Esophagus mucosa (tissue), 1 donor: ENCODE measurements around the gene CCDC116. TPM values are rescaled to one million over a fixed set of nuclear protein-coding genes. Genes with fewer than 3 reads are reported as not detected.
"Not testable (repeated sequence)": the region's sequence is repeated elsewhere in the genome, so short reads cannot be mapped to it uniquely, and the experiment has no call there.

Source experiments
- ATAC-seq: fragments of 200-7000 bp; cut with Tn5 transposase; one replicate; pipeline ENCODE4 v1.9.1; 2020
- total RNA-seq: library from RNA; stranded (reverse); gene quantifications from one replicate; pipeline ENCODE4 v1.2.4, GENCODE V29; 2023
- donor health status: DM: yes; HTN: yes; CAD: no.

CCDC116 gene
- total RNA-seq, 1 donor from 2014 or later: not detected

- no peak for ATAC-seq
These were observed 921 bp downstream of the CCDC116 start for GRCh38 chr22:21633481-21633880.

- ATAC-seq: no peak
These were observed 1.5 kb downstream of the CCDC116 start for GRCh38 chr22:21634081-21634480.

- no peak for ATAC-seq
These were observed 2.3 kb downstream of the CCDC116 start for GRCh38 chr22:21634844-21635243.

GRCh38 chr22:21635771-21636510 is 3.4 kb downstream of the CCDC116 start:
- no peak for ATAC-seq

GRCh38 chr22:21636629-21637218 is 4.2 kb downstream of the CCDC116 start:
- ATAC-seq: no peak

GRCh38 chr22:21637450-21637849 is 4.9 kb downstream of the CCDC116 start:
- not testable (repeated sequence) for ATAC-seq

- ATAC-seq: no peak
These were observed 6.8 kb downstream of the CCDC116 start for GRCh38 chr22:21639359-21639758.

- ATAC-seq: no peak
These were observed 8.2 kb downstream of the CCDC116 start for GRCh38 chr22:21640810-21641209.

- no peak for ATAC-seq
These were observed 8.8 kb downstream of the CCDC116 start for GRCh38 chr22:21641417-21641788.

GRCh38 chr22:21641789-21642583 is 9.4 kb downstream of the CCDC116 start, which contains the start of gene SDF2L1:
Gene SDF2L1 (plus strand): TSS chr22:21642302. CDS start chr22:21642337, 35 bp downstream.
- peak; percentile 98 for ATAC-seq

GRCh38 chr22:21642584-21643448 is 10.3 kb downstream of the CCDC116 start:
- peak; percentile 5 for ATAC-seq

- no peak for ATAC-seq
These were observed 11.2 kb downstream of the CCDC116 start for GRCh38 chr22:21643533-21644357.

- ATAC-seq: not testable (repeated sequence)
These were observed 13.0 kb downstream of the CCDC116 start for GRCh38 chr22:21645513-21645912.

GRCh38 chr22:21646608-21647590 is 14.3 kb downstream of the CCDC116 start:
- ATAC-seq: peak; percentile 44

GRCh38 chr22:21650280-21650679 is 17.7 kb downstream of the CCDC116 start:
- ATAC-seq: no peak

GRCh38 chr22:21650823-21651520 is 18.4 kb downstream of the CCDC116 start:
- no peak for ATAC-seq

GRCh38 chr22:21651521-21652009 is 19.0 kb downstream of the CCDC116 start:
- no peak for ATAC-seq

GRCh38 chr22:21652010-21652546 is 19.5 kb downstream of the CCDC116 start:
- peak; percentile 69 for ATAC-seq
